ENCODE measurements around the gene HOXC4. TPM values are rescaled to one million over a fixed set of nuclear protein-coding genes. Genes with fewer than 3 reads are reported as not detected.

The HOXC4 gene
- polyA plus RNA-seq, 4 donors = 0.54 to 8.2 (median 1.1) TPM; not detected in 1

GRCh38 chr12:54060174-54060974 lies 6.7 kb downstream of the HOXC4 start:
- H3K27ac ChIP-seq (ENCODE audit: low read depth in 1 of 3, low read length in 2 of 3) = no peak overlapping the region
- DNase-seq (no peak), FAIRE-seq (no peak)
- H3K4me3 ChIP-seq (ENCODE audit: low read depth in 1 of 3, low read length in 3 of 3) = no peak overlapping the region
- 61 to 74% (median 63%) methylated on average over 35 to 38 of the region's 38 CpGs for WGBS, 3 donors
- peaks cover 0 to 3% (median 0%) of the 10 kb centered on the region in 3 donors for H3K4me1 ChIP-seq (ENCODE audit: control insufficient read depth in 3 of 3, insufficient read depth in 2 of 3, low read depth in 1 of 3, low read length in 2 of 3)
- peaks cover 0 to 75% (median 20%) of the 10 kb centered on the region in 3 donors for H3K27me3 ChIP-seq (ENCODE audit: control insufficient read depth in 3 of 3, insufficient read depth in 3 of 3, low read length in 3 of 3)
- peaks cover 0 to 2% (median 0%) of the 10 kb centered on the region in 3 donors for H3K36me3 ChIP-seq (ENCODE audit: control insufficient read depth in 3 of 3, insufficient read depth in 2 of 3, low read depth in 1 of 3, low read length in 3 of 3)
- no peaks in the 10 kb centered on the region for H3K9me3 ChIP-seq (ENCODE audit: control insufficient read depth in 2 of 2, insufficient read depth in 1 of 2, low read depth in 1 of 2, low read length in 1 of 2)

DNA sequence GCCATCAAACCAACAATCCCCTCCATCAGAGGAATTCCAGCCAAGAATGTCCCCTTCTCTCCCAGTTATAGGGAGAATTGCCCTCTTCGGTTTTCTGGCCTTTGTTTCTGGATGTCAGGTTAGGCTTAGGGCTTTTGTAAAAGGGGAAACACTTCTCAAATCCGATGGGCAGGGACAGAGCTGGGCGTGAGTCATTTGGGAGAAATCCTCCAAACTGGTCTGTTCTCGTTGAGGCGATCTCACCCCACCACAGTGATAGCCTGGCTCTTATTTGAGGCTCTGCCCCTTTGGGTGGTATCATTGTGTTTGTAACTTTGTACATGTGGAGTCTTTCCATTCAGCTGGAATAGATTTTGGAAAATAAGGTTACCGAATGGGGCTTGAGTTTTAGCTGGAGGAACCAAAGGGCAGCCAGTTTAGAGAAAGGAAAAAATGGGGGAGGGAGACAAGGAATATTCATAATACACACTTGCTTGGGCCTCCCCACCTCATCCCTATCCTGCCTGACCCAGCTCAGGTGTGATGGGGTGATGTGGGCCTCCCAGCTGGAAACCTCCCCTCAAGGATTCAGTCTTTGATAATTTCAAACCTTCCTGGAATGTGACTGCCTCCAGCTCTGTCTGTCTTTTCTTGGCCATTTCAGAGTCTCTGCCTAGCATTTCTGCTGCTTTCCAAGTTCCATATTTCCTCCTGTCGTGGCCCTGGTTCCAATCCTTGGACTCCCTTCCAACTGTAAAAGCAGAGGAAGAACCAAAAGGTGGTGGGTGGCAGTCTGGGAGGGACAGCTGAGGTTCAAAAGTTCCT lies 7.5 kb downstream of the HOXC4 start:
- Histone ChIP-seq H3K36me3 (ENCODE audit: control insufficient read depth in 3 of 3, insufficient read depth in 2 of 3, low read depth in 1 of 3, low read length in 3 of 3) (peaks cover 0 to 2% (median 0%) of the 10 kb centered on the region in 3 donors), H3K4me3 (ENCODE audit: low read depth in 1 of 3, low read length in 3 of 3) (no peak overlapping the region), H3K27ac (ENCODE audit: low read depth in 1 of 3, low read length in 2 of 3) (no peak overlapping the region), H3K4me1 (ENCODE audit: control insufficient read depth in 3 of 3, insufficient read depth in 2 of 3, low read depth in 1 of 3, low read length in 2 of 3) (no peaks in the 10 kb centered on the region), H3K27me3 (ENCODE audit: control insufficient read depth in 3 of 3, insufficient read depth in 3 of 3, low read length in 3 of 3) (peaks cover 0 to 67% (median 24%) of the 10 kb centered on the region in 3 donors), H3K9me3 (ENCODE audit: control insufficient read depth in 2 of 2, insufficient read depth in 1 of 2, low read depth in 1 of 2, low read length in 1 of 2) (no peaks in the 10 kb centered on the region)
- no peak for DNase-seq
- 60 to 68% (median 63%) methylated on average over 7 of the region's 7 CpGs for WGBS, 3 donors
- FAIRE-seq = no peak

GRCh38 chr12:54065677-54066076 lies 12.0 kb downstream of the HOXC4 start:
- no peak overlapping the region for H3K4me3 ChIP-seq (ENCODE audit: low read depth in 1 of 3, low read length in 3 of 3)
- H3K4me1 ChIP-seq (ENCODE audit: control insufficient read depth in 3 of 3, insufficient read depth in 2 of 3, low read depth in 1 of 3, low read length in 2 of 3) = no peaks in the 10 kb centered on the region
- no peaks in the 10 kb centered on the region for H3K36me3 ChIP-seq (ENCODE audit: control insufficient read depth in 3 of 3, insufficient read depth in 2 of 3, low read depth in 1 of 3, low read length in 3 of 3)
- peaks cover 0 to 36% (median 17%) of the 10 kb centered on the region in 3 donors for H3K27me3 ChIP-seq (ENCODE audit: control insufficient read depth in 3 of 3, insufficient read depth in 3 of 3, low read length in 3 of 3)
- no peak overlapping the region for H3K27ac ChIP-seq (ENCODE audit: low read depth in 1 of 3, low read length in 2 of 3)
- H3K9me3 ChIP-seq (ENCODE audit: control insufficient read depth in 2 of 2, insufficient read depth in 1 of 2, low read depth in 1 of 2, low read length in 1 of 2) = no peaks in the 10 kb centered on the region
- FAIRE-seq (no peak), DNase-seq (no peak)

DNA sequence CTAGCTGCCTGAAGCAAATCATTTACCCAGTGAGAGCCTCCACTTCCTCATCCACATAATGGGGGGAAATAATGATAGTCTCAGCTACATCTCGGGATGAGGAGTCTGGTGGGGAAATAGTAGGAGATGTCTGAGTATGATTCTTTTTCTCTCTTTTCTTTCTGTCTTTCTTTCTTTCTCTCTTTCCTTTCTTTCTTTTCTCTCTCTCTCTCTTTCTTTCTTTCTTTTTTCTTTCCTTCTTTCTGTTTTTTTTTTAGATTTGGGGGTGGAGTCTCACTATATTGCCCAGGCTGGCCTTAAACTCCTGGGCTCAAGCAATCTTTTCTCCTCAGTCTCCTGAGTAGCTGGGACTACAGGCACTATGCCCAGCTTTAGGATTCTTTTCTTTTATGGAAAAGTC lies 12.8 kb downstream of the HOXC4 start:
- DNase-seq (no peak), FAIRE-seq (no peak)
- Histone ChIP-seq H3K9me3 (ENCODE audit: control insufficient read depth in 2 of 2, insufficient read depth in 1 of 2, low read depth in 1 of 2, low read length in 1 of 2) (no peaks in the 10 kb centered on the region), H3K4me1 (ENCODE audit: control insufficient read depth in 3 of 3, insufficient read depth in 2 of 3, low read depth in 1 of 3, low read length in 2 of 3) (no peaks in the 10 kb centered on the region), H3K36me3 (ENCODE audit: control insufficient read depth in 3 of 3, insufficient read depth in 2 of 3, low read depth in 1 of 3, low read length in 3 of 3) (no peaks in the 10 kb centered on the region), H3K27me3 (ENCODE audit: control insufficient read depth in 3 of 3, insufficient read depth in 3 of 3, low read length in 3 of 3) (peaks cover 0 to 36% (median 11%) of the 10 kb centered on the region in 3 donors), H3K4me3 (ENCODE audit: low read depth in 1 of 3, low read length in 3 of 3) (no peak overlapping the region), H3K27ac (ENCODE audit: low read depth in 1 of 3, low read length in 2 of 3) (no peak overlapping the region)
- 64 to 76% (median 75%) methylated on average over 1 of the region's 1 CpG for WGBS, 3 donors

DNA sequence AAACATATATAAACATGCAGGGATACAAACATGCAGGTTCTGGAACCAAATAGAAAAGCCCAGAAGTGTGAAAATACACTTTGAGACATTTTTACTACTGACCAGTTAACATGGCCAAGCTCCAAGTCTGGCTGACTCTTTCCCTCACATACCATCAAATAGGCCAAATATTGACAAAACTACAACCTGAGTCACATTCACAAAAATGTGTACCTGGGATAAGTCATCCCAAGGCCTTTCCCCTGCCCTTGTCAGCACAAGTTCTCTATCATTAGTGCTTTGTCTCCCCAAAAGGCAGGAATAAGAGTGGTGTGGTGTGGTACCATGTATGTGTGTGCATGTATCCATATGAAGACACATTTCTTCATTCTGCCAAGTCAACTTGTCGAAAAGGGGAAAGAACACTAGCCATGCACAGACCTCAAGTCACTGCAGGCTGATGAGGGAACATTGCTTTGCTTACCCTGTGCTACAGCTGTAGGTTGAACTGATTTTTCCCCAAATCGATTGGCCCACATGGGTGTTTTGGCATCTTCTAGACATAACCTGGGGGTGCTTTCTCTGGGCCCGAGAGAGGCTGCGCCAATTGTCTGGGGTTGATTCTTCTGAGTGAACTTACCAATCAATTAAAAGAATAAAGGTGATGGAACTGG lies 14.9 kb downstream of the HOXC4 start:
- DNase-seq (no peak), FAIRE-seq (no peak)
- peaks cover 0 to 21% (median 4%) of the 10 kb centered on the region in 3 donors for H3K27me3 ChIP-seq (ENCODE audit: control insufficient read depth in 3 of 3, insufficient read depth in 3 of 3, low read length in 3 of 3)
- peak overlapping the region in 1 of 3 donors; percentile 0 for H3K27ac ChIP-seq (ENCODE audit: low read depth in 1 of 3, low read length in 2 of 3)
- WGBS, 3 donors = 88 to 91% (median 89%) methylated on average over 4 of the region's 4 CpGs
- no peak overlapping the region for H3K4me3 ChIP-seq (ENCODE audit: low read depth in 1 of 3, low read length in 3 of 3)
- no peaks in the 10 kb centered on the region for H3K9me3 ChIP-seq (ENCODE audit: control insufficient read depth in 2 of 2, insufficient read depth in 1 of 2, low read depth in 1 of 2, low read length in 1 of 2)
- H3K4me1 ChIP-seq (ENCODE audit: control insufficient read depth in 3 of 3, insufficient read depth in 2 of 3, low read depth in 1 of 3, low read length in 2 of 3) = no peaks in the 10 kb centered on the region
- no peaks in the 10 kb centered on the region for H3K36me3 ChIP-seq (ENCODE audit: control insufficient read depth in 3 of 3, insufficient read depth in 2 of 3, low read depth in 1 of 3, low read length in 3 of 3)

DNA sequence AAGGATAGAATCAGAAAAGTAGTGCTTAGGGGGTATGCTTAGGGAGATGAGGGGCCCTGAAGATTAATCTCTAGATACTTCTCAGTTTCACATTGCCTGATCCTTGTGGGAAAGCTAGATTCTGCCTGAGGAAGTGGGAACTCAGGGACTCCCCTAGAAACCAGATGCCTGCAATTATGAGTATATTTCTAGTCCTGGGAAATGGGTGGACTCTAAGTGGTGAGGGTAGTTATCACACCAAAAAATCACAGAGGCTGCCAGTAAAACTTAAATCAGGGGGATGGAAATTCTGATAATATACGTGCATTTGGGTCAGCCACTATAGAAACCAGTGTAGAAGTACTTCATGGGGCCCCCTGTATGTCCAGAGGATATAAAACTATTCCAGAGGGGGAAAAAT lies 18.3 kb downstream of the HOXC4 start:
- no peak for FAIRE-seq
- no peak overlapping the region for H3K27ac ChIP-seq (ENCODE audit: low read depth in 1 of 3, low read length in 2 of 3)
- H3K27me3 ChIP-seq (ENCODE audit: control insufficient read depth in 3 of 3, insufficient read depth in 3 of 3, low read length in 3 of 3) = peaks cover 0 to 26% (median 4%) of the 10 kb centered on the region in 3 donors
- H3K36me3 ChIP-seq (ENCODE audit: control insufficient read depth in 3 of 3, insufficient read depth in 2 of 3, low read depth in 1 of 3, low read length in 3 of 3) = no peaks in the 10 kb centered on the region
- no peaks in the 10 kb centered on the region for H3K4me1 ChIP-seq (ENCODE audit: control insufficient read depth in 3 of 3, insufficient read depth in 2 of 3, low read depth in 1 of 3, low read length in 2 of 3)
- WGBS, 3 donors = 43 to 56% (median 53%) methylated on average over 1 of the region's 1 CpG
- no peaks in the 10 kb centered on the region for H3K9me3 ChIP-seq (ENCODE audit: control insufficient read depth in 2 of 2, insufficient read depth in 1 of 2, low read depth in 1 of 2, low read length in 1 of 2)
- no peak overlapping the region for H3K4me3 ChIP-seq (ENCODE audit: low read depth in 1 of 3, low read length in 3 of 3)
- DNase-seq = no peak

DNA sequence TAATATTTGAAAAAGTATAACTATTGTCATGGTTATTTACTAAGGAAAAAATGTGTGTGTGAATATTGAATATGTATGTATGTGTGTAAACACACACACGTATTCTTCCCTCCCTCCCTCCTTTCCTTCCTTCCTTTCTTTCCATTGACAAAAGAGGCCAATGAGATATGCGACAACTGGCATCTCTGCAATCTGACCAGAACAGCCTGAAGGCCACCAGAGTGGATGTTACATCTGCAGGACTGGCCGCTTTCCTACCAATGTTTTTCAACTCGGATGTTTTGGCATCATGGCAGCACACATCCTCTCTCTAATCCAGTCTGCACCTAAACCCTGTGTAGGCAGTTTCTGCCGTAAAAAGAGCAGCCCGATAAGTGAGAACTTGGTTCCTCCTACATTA lies 20.7 kb downstream of the HOXC4 start:
- FAIRE-seq (no peak), DNase-seq (no peak)
- H3K9me3 ChIP-seq (ENCODE audit: control insufficient read depth in 2 of 2, insufficient read depth in 1 of 2, low read depth in 1 of 2, low read length in 1 of 2) = no peaks in the 10 kb centered on the region
- no peaks in the 10 kb centered on the region for H3K4me1 ChIP-seq (ENCODE audit: control insufficient read depth in 3 of 3, insufficient read depth in 2 of 3, low read depth in 1 of 3, low read length in 2 of 3)
- H3K27ac ChIP-seq (ENCODE audit: low read depth in 1 of 3, low read length in 2 of 3) = no peak overlapping the region
- no peak overlapping the region for H3K4me3 ChIP-seq (ENCODE audit: low read depth in 1 of 3, low read length in 3 of 3)
- H3K27me3 ChIP-seq (ENCODE audit: control insufficient read depth in 3 of 3, insufficient read depth in 3 of 3, low read length in 3 of 3) = peaks cover 0 to 21% (median 4%) of the 10 kb centered on the region in 3 donors
- no peaks in the 10 kb centered on the region for H3K36me3 ChIP-seq (ENCODE audit: control insufficient read depth in 3 of 3, insufficient read depth in 2 of 3, low read depth in 1 of 3, low read length in 3 of 3)
- WGBS, 3 donors = 77 to 85% (median 84%) methylated on average over 6 of the region's 6 CpGs

DNA sequence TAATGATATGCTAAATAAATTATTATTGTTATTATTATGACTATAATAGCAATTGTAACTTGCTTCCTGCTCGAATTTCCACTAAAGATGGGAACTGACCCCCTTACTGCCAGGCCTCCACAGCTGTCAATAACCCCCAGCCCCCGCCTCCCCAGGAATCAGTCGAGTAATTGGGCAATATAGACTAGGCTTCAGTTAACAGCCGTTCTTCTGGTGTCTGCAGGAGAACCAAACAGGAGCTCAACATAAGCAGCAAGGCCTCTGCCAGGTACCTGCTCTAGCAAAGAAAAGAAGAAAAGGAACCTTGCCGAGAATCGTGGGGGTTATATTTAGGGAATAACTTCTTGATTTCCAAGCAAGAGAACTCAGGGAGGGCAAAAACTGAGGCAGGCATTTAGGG lies 21.8 kb downstream of the HOXC4 start:
- H3K36me3 ChIP-seq (ENCODE audit: control insufficient read depth in 3 of 3, insufficient read depth in 2 of 3, low read depth in 1 of 3, low read length in 3 of 3) = no peaks in the 10 kb centered on the region
- H3K9me3 ChIP-seq (ENCODE audit: control insufficient read depth in 2 of 2, insufficient read depth in 1 of 2, low read depth in 1 of 2, low read length in 1 of 2) = no peaks in the 10 kb centered on the region
- 60 to 63% (median 62%) methylated on average over 6 of the region's 6 CpGs for WGBS, 3 donors
- FAIRE-seq (no peak), DNase-seq (no peak)
- H3K27ac ChIP-seq (ENCODE audit: low read depth in 1 of 3, low read length in 2 of 3) = no peak overlapping the region
- peaks cover 0 to 19% (median 4%) of the 10 kb centered on the region in 3 donors for H3K27me3 ChIP-seq (ENCODE audit: control insufficient read depth in 3 of 3, insufficient read depth in 3 of 3, low read length in 3 of 3)
- no peaks in the 10 kb centered on the region for H3K4me1 ChIP-seq (ENCODE audit: control insufficient read depth in 3 of 3, insufficient read depth in 2 of 3, low read depth in 1 of 3, low read length in 2 of 3)
- no peak overlapping the region for H3K4me3 ChIP-seq (ENCODE audit: low read depth in 1 of 3, low read length in 3 of 3)

Measured in small intestine (tissue), 7 donors.